ENCODE measurements around the gene PLEKHG4B.

Gene PLEKHG4B

GRCh38 chr5:169071-169727, 77.2 kb downstream of the PLEKHG4B start:
- DNase-seq (ENCODE audit: low read depth in 2 of 2), result no peak

DNA sequence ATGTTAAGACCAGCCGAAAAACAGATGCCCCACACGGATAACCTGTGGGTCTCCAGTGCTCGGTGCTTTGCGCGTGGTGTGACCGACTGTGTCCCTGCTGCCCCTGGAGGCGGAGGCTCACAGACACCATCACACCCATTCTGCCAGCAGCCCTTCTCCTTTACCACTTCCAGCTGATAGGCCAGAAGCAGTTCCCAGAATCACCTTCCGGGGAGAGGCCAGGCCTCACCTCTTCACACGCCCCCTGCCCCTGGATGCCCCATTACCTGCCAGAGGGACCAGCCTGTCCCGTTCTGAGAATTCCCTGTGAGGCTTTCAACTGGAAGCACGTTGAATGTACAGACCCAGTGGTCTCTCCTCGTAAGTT, 77.7 kb downstream of the PLEKHG4B start:
- DNase-seq (ENCODE audit: low read depth in 2 of 2), result no peak

DNA sequence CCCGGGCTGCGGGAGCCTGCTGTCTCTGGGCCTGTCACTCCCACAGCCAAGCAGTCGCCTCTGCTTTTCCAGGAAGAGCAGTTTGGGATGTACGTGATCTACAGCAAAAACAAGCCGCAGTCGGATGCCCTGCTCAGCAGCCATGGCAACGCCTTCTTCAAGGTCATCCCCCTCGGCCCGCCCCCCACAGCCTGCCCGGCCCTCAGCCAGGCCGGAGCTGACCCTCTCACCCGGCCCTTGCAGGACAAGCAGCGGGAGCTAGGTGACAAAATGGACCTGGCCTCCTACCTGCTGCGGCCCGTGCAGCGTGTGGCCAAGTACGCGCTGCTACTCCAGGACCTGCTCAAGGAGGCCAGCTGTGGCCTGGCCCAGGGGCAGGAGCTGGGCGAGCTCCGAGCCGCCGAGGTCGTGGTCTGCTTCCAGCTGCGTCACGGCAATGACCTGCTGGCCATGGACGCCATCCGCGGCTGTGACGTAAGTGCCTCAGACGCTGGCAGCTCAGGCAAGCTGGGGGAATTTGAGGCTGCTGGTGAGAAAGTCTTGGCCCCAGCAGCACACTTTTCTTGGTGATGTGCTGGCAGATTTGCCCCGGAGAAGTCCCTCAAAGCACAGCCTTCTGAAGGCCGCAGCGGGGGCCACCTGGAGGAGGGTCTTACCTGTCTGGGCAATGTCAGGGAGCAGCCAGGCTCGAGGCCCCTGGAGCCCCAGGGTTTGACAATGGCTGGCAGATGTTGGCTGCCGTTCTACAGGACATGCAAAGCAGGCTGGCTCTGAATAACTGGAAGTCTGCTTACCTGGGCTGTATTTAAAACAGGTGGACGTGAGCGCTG, 79.2 kb downstream of the PLEKHG4B start:
- no peak for DNase-seq (ENCODE audit: low read depth in 2 of 2)

- DNase-seq (ENCODE audit: low read depth in 2 of 2), result no peak
Measured at GRCh38 chr5:171801-172331, 79.9 kb downstream of the PLEKHG4B start.

- DNase-seq (ENCODE audit: low read depth in 2 of 2), result no peak
Measured at GRCh38 chr5:172421-172820, 80.5 kb downstream of the PLEKHG4B start.

DNA sequence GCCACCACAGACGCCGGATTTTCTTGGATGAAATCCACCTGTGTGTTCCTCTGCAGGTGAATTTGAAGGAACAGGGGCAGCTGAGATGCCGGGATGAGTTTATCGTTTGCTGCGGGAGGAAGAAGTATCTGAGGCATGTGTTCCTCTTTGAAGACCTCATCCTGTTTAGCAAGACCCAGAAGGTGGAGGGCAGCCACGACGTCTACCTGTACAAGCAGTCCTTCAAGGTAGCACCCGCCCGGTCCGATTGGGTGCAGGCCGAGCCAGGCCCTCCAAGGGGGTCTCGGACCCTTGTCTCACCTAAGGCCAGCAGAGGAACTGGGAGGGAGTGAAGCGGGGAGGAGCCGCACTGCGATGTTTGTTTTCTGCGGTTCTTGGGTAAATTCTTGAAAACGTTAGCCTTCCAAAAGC, 80.9 kb downstream of the PLEKHG4B start:
- DNase-seq (ENCODE audit: low read depth in 2 of 2), result no peak

GRCh38 chr5:173392-174290, 81.7 kb downstream of the PLEKHG4B start:
- no peak for DNase-seq (ENCODE audit: low read depth in 2 of 2)

- no peak for DNase-seq (ENCODE audit: low read depth in 2 of 2)
Measured at GRCh38 chr5:174291-174600, 82.3 kb downstream of the PLEKHG4B start.

- no peak for DNase-seq (ENCODE audit: low read depth in 2 of 2)
Measured at GRCh38 chr5:174876-175465, 83.0 kb downstream of the PLEKHG4B start.

DNA sequence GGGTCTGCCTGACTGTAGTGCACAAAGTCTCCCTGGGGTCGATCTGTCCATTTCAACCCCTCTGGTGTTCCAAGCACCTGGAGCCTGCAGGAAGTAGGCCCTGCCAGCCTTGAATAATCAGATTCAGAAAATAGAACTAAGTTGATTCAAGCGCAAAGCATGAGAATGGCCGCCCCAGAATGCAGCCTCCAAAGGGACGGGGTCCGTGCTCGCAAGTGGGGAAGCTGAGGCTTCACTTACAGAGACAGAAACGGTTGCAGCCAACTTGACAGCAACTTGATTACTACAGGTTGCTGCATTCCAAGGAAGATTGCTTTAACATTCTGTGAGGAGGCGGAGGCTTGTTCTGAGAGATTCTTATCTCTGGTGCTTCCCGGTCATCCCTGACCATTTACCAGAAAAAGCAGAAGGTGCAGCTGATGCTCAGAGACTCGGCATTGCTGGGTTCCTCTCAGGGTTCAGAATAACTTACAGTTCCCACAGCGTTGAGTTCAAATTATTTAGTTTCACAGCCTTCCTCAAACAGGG, 84.4 kb downstream of the PLEKHG4B start:
- no peak for DNase-seq (ENCODE audit: low read depth in 2 of 2)

GRCh38 chr5:178110-178509, 86.1 kb downstream of the PLEKHG4B start:
- DNase-seq (ENCODE audit: low read depth in 2 of 2), result no peak

DNA sequence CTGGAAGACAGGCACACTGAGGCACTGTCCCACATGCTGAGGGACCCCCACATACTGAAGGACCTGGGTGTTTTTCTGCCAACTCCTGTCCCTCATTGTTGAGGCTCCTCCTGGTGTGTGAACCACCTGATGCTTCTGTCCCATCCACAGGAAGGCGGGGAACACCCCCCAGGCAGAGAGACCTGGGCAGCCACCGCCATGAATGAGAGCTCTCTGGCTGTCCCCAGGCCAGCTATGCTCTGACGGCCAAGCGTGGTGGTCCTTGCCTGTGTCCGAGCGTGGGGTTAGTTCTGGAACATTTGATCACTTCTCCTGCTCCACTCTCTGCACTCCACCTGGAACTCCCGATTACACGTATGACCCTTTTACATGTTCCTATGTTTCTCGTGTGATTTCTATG, 87.4 kb downstream of the PLEKHG4B start:
- DNase-seq (ENCODE audit: low read depth in 2 of 2), result no peak

DNA sequence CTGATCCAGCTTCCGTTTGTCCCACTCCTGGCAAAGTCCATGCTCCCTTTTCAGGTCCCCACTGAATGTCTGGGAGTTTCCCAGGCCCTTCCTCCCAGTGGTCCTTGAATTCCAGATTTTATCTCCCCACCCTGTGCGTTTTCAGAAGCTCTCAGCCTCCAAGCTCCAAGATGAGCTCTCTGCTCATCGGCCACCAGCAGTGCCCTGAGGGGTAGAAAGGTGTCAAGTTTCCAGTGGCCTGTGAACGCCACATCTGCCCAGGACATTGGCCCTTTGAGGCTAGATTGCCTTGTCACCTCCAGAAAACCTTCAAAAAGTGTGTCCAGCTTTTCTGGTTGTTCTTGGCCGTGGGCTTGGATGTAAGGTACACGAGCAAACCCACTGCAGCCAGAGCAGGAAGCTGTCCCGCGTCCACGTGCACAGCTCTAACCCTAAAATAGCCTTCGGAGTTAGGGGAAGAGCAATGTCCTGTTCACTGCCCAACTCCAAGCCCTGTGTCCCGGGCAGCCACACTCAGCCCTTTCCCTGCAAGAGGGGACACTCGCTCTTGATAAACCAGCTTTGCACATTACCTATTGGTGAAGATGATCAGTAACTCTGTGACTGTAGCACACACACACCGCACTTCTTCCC, 88.4 kb downstream of the PLEKHG4B start:
- DNase-seq (ENCODE audit: low read depth in 2 of 2), result no peak

- no peak for DNase-seq (ENCODE audit: low read depth in 2 of 2)
Measured at GRCh38 chr5:181160-181559, 89.2 kb downstream of the PLEKHG4B start.

- DNase-seq (ENCODE audit: low read depth in 2 of 2), result no peak
Measured at GRCh38 chr5:181566-181965, 89.6 kb downstream of the PLEKHG4B start.

DNA sequence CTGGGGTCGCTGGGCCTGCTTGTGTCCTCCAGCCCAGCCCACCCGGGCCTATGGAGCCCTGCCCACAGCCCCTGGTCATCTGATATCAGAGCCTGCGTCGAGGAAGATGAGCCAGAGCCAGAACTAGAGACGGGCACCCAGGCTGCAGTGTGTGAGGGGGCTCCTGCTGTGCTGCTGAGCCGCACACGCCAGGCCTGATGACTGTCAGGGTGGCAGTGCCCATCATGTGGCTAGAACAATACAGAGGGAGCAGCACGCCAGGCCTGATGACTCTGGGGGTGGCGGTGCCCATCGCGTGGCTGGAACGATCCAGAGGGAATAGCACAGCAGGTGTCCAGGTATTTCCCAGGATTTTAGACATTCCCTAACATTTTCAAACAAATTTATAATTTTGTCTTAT, 90.2 kb downstream of the PLEKHG4B start:
- DNase-seq (ENCODE audit: low read depth in 2 of 2), result no peak

DNA sequence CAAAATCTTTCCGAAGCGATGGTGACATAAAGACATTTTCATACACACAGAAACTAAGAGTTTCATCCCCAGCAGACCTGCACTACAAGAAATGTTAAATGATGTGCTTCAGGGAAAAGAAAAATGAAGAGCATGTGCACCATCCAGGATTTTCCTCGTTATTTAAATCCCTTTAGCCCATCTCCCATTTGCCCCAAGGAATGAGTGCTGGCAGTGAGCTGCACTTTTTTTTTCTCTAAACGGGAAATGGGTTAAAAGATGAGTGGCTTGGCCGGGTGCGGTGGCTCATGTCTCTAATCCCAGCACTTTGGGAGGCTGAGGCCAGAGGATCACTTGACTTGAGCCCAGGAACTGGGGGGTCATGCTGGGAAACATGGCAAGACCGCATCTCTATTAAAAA, 92.5 kb downstream of the PLEKHG4B start:
- no peak for DNase-seq (ENCODE audit: low read depth in 2 of 2)

- no peak for DNase-seq (ENCODE audit: low read depth in 2 of 2)
Measured at GRCh38 chr5:185095-186070, 93.4 kb downstream of the PLEKHG4B start.

GRCh38 chr5:186091-187041, 94.4 kb downstream of the PLEKHG4B start:
- no peak for DNase-seq (ENCODE audit: low read depth in 2 of 2)

All from stimulated activated CD4-positive, alpha-beta T cell treated with anti-CD3 and anti-CD28 coated beads, Interleukin-12 subunit alpha, Interleukin-12 subunit beta, amount 100 ng/mL, for 24 hours (primary cell).